GM18498 (cell line): ENCODE measurements around the gene CTBP1.

Experiments
- ATAC-seq: cut with Tn5 transposase; IDR thresholded peaks from one replicate; pipeline ENCODE4 v1.9.1; 2021; ENCODE audit warnings: mild to moderate bottlenecking, moderate library complexity; ENCODE audit not compliant: unreplicated experiment

The CTBP1 gene

DNA sequence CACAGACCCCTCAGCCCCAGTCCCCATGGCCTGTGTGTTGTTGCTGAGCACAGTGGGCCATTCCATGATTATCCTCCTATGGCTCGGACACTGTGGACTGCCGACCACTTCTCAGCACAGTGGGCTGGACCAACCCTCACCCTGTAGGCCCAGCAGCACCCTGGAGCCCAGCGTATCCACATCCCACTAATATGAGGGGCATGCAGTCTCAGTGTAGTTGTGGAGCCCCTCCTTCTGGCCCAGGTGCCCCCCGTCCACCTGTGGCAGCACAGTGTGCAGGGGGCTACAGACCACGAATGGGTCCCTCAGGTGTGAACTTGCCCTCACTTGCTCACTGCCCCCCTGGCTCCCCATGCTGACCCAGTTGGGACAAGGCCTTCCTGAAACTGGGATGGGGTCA, 84.5 kb downstream of the CTBP1 start:
- no peak for ATAC-seq

DNA sequence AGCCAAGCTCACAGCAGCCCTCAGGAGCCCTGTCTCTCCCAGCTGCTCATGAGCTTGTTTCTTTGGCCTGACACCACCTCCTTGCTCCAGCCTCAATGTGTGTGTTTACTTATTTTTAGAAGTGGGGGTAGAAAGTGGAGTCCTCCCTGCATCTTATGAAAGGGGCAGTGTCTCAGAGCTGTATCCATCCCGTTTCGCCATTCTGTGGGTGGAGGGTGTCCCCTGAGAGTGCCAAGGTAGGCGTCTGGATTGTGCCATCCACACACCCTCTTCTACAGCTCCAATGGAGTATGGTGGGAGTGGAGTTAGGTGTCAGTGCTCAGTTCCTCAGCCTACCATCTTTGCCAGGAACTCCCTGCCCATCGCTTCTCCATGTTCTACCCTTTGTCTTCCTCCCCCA, 84.9 kb downstream of the CTBP1 start:
- no peak for ATAC-seq
